ENCODE data around the gene PFN3.
"Not testable (repeated sequence)": the region's sequence is repeated elsewhere in the genome, so short reads cannot be mapped to it uniquely, and the experiment has no call there.

Gene PFN3

GRCh38 chr5:177372034-177372896 is 28.2 kb downstream of the PFN3 start:
- DNase-seq, result no peak

DNA sequence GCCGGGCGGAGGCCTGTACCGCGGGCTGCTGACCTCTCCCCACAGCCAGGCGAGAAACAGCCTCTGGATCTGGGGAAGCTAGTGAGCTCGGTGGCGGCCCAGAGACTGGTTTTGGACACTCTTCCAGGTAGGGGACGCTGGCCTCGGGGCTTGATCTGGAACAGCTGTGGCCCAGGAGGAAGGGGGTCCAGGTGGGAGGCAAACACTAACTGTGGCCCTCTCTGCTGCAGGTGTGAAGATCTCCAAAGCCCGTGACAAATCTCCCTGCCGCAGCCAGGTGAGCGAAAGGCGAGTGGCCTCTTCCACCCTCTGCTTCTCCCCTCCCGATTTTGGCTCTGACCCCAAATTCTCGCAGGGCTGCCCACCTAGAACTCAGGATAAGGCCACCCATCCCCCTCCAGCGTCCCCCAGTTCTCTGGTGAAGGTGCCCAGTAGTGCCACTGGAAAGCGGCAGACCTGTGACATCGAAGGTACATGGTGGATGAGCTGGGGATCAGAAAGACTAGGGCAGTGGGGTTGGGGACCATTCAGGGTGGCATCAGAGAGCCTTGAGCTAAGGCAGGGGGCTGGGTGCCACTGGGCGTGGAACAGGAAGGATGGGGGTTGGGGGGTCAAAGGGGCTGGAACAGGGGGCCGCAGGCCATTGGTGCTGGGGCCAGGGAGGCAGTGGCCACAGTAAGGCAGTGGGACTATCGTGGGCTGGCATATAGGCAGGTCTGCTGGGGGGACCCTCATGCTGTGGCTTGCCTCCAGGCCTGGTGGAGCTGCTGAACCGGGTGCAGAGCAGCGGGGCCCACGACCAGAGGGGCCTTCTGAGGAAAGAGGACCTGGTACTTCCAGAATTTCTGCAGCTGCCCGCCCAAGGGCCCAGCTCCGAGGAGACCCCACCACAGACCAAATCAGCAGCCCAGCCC is 29.1 kb downstream of the PFN3 start:
- DNase-seq, result no peak

DNA sequence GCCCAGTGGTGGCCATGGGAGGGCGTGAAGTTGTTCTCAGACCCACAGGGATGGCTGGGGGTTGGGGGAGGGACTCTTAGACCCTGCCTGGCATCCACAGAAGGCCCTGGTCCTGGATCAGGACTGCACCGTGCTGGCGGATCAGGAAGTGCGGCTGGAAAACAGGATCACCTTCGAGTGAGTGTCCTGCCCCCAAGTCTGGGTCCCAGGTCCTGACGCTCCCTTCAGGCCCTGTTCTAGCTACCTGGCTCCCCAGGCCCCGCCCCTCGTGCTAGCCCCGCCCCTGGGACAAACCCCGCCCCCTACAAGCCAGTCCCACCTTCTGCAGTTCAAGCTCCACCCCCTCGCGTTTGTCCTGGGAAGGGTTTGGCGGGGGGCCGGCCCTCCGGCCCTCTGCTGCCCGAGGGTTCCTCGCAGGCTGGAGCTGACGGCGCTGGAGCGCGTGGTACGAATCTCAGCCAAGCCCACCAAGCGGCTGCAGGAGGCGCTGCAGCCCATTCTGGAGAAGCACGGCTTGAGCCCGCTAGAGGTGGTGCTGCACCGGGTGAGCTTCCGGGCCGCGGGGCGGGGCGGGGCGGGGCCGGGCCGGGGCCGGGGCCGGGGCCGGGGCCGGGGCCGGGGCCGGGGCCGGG is 29.9 kb downstream of the PFN3 start:
- DNase-seq, result peak; percentile 55

DNA sequence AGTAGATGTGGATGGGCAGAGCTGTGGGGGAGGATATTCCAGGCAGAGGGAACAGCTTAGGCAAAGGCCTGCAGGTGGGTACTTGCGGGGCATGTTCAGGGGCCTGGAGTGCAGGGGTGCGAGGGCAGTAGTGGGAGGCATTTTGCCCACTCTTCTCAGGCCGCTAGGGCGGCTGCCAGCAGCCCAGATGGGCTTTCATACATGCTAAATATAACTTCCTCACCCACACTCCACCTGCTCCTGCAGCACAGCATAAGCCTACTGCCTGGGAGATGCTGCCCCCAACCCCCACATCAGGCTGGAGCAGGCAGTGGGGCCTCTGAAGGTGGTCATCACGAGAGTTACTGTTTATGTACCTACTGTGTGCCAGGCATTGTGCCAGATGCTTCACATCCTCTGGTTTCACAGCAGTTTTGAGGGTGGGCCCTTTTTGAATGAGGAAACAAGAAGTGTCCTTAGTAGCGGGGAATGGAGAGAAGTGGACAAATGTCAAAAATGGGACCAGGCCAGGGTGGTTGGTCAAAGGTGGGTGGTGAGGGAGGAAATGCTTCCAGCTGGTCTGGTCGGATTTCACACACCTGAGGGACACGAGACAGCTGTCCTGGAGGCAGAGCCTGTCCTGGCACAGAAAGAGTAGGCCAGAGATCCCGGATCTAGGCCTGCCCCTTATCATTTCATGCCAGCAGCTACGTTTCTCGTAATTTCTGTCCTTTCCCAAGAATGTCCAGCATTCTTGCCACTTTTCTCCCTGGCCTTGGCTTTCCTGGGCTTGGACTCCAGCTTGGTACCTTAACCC is 30.6 kb downstream of the PFN3 start:
- DNase-seq, result no peak

DNA sequence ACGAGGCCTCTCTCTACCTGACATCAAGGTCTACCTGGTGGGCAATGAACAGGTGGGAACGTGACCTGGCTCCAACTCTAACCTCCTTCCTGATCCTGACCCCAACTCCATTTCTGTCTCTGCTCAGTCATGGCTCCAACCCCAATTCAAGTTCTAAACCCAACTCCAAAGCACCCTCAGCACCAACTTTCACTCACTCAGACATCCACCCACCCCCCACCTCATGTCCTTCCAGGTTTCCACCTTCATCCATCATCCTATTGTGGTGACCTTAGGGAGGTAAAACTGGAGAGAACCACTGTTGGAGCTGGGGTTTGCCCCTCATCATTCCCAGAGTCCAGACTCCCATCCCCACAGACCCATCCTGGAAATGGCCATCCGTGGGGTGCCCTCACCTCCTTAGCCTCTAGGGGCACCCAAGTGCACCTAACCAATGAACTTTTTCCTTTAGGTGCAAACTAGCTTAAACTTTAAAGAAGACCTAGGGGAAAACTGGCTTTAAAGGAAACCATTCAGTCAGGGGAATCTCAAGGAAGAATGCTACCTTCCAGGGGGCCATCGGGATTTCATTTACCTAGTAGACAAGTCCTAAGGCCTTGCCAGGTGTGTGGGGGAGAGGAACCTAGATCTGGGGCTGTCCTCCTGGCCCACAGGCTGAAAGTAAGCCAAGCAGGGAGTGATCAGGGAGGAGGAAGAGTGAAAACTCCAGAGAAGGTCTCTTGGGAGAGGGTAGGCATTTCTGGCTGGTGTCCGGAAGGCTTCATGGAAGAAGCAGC is 31.4 kb downstream of the PFN3 start:
- no peak for DNase-seq

GRCh38 chr5:177367981-177368868 is 32.2 kb downstream of the PFN3 start:
- no peak for DNase-seq

GRCh38 chr5:177367323-177367848 is 33.1 kb downstream of the PFN3 start:
- DNase-seq, result no peak

DNA sequence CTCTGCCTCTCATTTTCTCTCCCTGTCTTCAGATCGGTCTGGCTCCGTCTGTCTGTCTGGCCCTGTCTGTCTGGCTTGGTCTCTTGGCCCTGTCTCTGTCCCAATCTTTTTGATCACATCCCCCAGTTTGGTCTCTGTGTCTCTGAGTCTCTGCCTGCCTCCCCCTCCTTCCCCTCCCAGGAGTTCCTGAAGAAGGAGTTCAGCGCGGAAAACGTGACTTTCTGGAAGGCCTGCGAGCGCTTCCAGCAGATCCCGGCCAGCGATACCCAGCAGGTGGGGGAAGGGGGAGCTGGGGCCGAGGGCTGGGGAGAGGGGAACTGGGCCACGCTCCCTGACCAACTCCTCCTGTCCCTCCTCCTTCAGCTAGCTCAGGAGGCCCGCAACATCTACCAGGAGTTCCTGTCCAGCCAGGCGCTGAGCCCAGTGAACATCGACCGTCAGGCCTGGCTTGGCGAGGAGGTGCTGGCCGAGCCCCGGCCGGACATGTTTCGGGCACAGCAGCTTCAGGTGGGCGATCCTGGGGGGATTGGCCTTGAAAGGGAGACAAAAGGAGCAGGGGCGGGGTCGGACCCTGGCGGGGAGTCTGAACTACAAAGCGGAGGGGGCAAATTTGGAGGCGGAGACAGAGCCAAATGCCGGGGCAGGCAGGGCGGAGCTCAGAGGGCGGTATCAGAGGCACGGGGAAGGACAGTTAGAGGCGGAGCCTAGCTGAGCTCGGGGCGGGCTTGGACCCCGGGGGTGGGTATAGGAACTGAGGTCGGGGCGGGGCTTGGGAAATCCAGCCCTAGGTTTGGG is 33.7 kb downstream of the PFN3 start:
- no peak for DNase-seq

GRCh38 chr5:177365845-177366527 is 34.5 kb downstream of the PFN3 start:
- peak; percentile 33 for DNase-seq

- DNase-seq, result no peak
Observed at GRCh38 chr5:177364159-177364962, 36.1 kb downstream of the PFN3 start.

- no peak for DNase-seq
Observed at GRCh38 chr5:177363565-177363964, 36.9 kb downstream of the PFN3 start.

GRCh38 chr5:177362610-177363507 is 37.6 kb downstream of the PFN3 start:
- DNase-seq, result no peak

DNA sequence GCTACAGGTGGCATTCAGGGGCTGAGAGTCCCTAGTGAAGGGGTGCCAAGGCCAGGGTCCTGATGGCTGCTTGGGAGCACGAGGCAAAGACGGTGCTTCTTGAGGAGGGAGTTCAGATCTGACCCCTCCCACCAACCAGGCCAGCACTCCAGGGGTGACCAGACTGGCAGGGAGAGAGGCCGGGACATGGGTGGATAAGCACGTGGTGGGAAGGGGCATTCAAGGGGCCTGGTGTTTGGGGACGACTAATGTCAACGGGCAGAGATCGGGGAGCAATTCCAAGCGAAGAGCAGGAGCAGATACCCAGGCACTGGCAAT is 38.2 kb downstream of the PFN3 start:
- DNase-seq, result no peak

GRCh38 chr5:177361418-177362291 is 38.8 kb downstream of the PFN3 start:
- DNase-seq, result no peak

GRCh38 chr5:177360740-177361139 is 39.7 kb downstream of the PFN3 start:
- not testable (repeated sequence) for DNase-seq

DNA sequence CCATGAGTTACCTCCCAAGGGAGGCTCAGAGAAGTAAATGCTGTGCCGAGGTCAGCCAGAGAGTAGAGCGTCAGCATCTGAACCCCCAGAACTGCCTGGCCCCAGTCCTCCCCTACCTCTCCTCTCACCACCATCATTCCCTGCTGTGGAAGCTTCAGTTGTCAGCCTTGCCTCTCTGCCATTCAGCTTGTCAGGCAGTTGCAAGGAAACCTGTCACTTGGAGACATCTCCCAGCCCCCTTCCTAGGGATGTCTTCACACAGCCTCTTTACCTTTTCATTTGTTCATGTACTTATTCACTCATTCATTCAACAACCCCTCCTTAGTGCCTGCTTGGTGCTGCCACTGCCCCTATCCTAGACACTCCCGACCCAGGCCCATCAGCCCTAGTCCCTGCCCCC is 40.6 kb downstream of the PFN3 start:
- no peak for DNase-seq
